HEK293 (cell line): ENCODE data around the gene SEMA4D.

Source experiments
- CTCF ChIA-PET: fragments of 350-600 bp; formaldehyde crosslinking; extraction: SDS; loops from one replicate; lab custom pipeline; 2021; ENCODE audit warnings: antibody characterized with exemption; lab: Yijun Ruan, JAX
- POLR2A ChIA-PET: fragments of 300-600 bp; formaldehyde crosslinking; extraction: SDS; loops from one replicate; lab custom pipeline; 2020; ENCODE audit warnings: antibody characterized with exemption, inconsistent platforms; lab: Yijun Ruan, JAX
- H3K27ac ChIP-seq: fragments of 200-500 bp; sonication (Bioruptor generic); 2 replicates; pipeline ENCODE4 v1.5.1; 2014; ENCODE audit warnings: low read depth, low read length, control low read depth, inconsistent platforms; ENCODE audit errors: extremely low read depth
- H3K36me3 ChIP-seq, 2 experiments: fragments of 200-500 bp in 1 of 2; sonication (Bioruptor generic) in 1 of 2; 1 replicate in 1 of 2; 2 replicates in 1 of 2; pipeline ENCODE4 v1.5.1; 2014 to 2017; ENCODE audit warnings: inconsistent platforms in 2 of 2, low read length in 2 of 2; ENCODE audit not compliant: control insufficient read depth in 2 of 2, insufficient read depth in 1 of 2
- H3K4me1 ChIP-seq: fragments of 200-500 bp; sonication (Bioruptor generic); 2 replicates; pipeline ENCODE4 v1.5.1; 2014; ENCODE audit warnings: mild to moderate bottlenecking, low read length, inconsistent platforms; ENCODE audit not compliant: control insufficient read depth, insufficient read depth
- H3K4me3 ChIP-seq: 2 replicates; pipeline ENCODE4 v1.5.1; 2011; ENCODE audit warnings: low read depth, mild to moderate bottlenecking, control low read depth, low read length, moderate library complexity
- H3K9me3 ChIP-seq: fragments of 200-500 bp; sonication (Bioruptor generic); 2 replicates; pipeline ENCODE4 v1.5.1; 2014; ENCODE audit warnings: low read depth, low read length, inconsistent platforms; ENCODE audit not compliant: control insufficient read depth, insufficient read depth
- AEBP2 ChIP-seq: fragments of 450-650 bp; formaldehyde crosslinking; IDR thresholded peaks from 2 replicates; pipeline ENCODE4 v1.5.1; 2016; ENCODE audit warnings: missing biosample characterization, missing genetic modification characterization, borderline replicate concordance
- HOXC10 ChIP-seq: sonication (generic); formaldehyde crosslinking; IDR thresholded peaks from 2 replicates; pipeline ENCODE4 v1.8.1; 2023; ENCODE audit warnings: mild to moderate bottlenecking, missing genetic modification reagents
- IKZF3 ChIP-seq: fragments of 450-650 bp; IDR thresholded peaks from 2 replicates; pipeline ENCODE4 v1.5.0; 2018; ENCODE audit warnings: missing biosample characterization, mild to moderate bottlenecking, missing genetic modification characterization, moderate library complexity
- KLF17 ChIP-seq: fragments of 450-650 bp; formaldehyde crosslinking; IDR thresholded peaks from 2 replicates; pipeline ENCODE4 v1.5.1; 2016; ENCODE audit warnings: missing biosample characterization, missing genetic modification characterization
- PRDM4 ChIP-seq: fragments of 450-650 bp; formaldehyde crosslinking; IDR thresholded peaks from 2 replicates; pipeline ENCODE4 v1.5.1; 2017; ENCODE audit warnings: missing biosample characterization, missing genetic modification characterization
- REST ChIP-seq: fragments of 450-650 bp; formaldehyde crosslinking; IDR thresholded peaks from 2 replicates; pipeline ENCODE4 v1.5.1; 2016; ENCODE audit warnings: missing biosample characterization, missing genetic modification characterization
- WT1 ChIP-seq: fragments of 450-650 bp; formaldehyde crosslinking; IDR thresholded peaks from 2 replicates; pipeline ENCODE4 v1.5.1; 2016; ENCODE audit warnings: missing biosample characterization, missing genetic modification characterization
- ZFP69B ChIP-seq: fragments of 450-650 bp; formaldehyde crosslinking; IDR thresholded peaks from 2 replicates; pipeline ENCODE4 v1.5.1; 2016; ENCODE audit warnings: missing biosample characterization, missing genetic modification characterization
- ZNF132 ChIP-seq: fragments of 450-650 bp; formaldehyde crosslinking; IDR thresholded peaks from 2 replicates; pipeline ENCODE4 v1.5.1; 2017; ENCODE audit warnings: missing biosample characterization, missing genetic modification characterization, borderline replicate concordance
- ZNF148 ChIP-seq: fragments of 450-650 bp; formaldehyde crosslinking; IDR thresholded peaks from 2 replicates; pipeline ENCODE4 v1.5.0; 2017; ENCODE audit warnings: missing biosample characterization, missing genetic modification characterization, borderline replicate concordance
- ZNF239 ChIP-seq: fragments of 450-650 bp; formaldehyde crosslinking; IDR thresholded peaks from 2 replicates; pipeline ENCODE4 v1.5.1; 2016; ENCODE audit warnings: missing biosample characterization, missing genetic modification characterization
- ZNF24 ChIP-seq: fragments of 450-650 bp; formaldehyde crosslinking; IDR thresholded peaks from 2 replicates; pipeline ENCODE4 v1.5.1; 2016; ENCODE audit warnings: missing biosample characterization, missing genetic modification characterization
- ZNF248 ChIP-seq: fragments of 450-650 bp; formaldehyde crosslinking; IDR thresholded peaks from 2 replicates; pipeline ENCODE4 v1.5.1; 2017; ENCODE audit warnings: missing biosample characterization, missing genetic modification characterization
- ZNF302 ChIP-seq: fragments of 450-650 bp; formaldehyde crosslinking; IDR thresholded peaks from 2 replicates; pipeline ENCODE4 v1.5.1; 2016; ENCODE audit warnings: missing biosample characterization, missing genetic modification characterization, low read depth
- ZNF513 ChIP-seq: fragments of 450-650 bp; IDR thresholded peaks from 2 replicates; pipeline ENCODE4 v1.5.1; 2018; ENCODE audit warnings: missing biosample characterization, missing genetic modification characterization
- ZNF529 ChIP-seq: fragments of 450-650 bp; formaldehyde crosslinking; IDR thresholded peaks from 2 replicates; pipeline ENCODE4 v1.5.1; 2017; ENCODE audit warnings: missing genetic modification characterization, missing biosample characterization; ENCODE audit not compliant: insufficient replicate concordance
- ZNF621 ChIP-seq: fragments of 450-650 bp; formaldehyde crosslinking; IDR thresholded peaks from 2 replicates; pipeline ENCODE4 v1.5.1; 2017; ENCODE audit warnings: missing biosample characterization, missing genetic modification characterization
- ZNF654 ChIP-seq: fragments of 450-650 bp; formaldehyde crosslinking; IDR thresholded peaks from 2 replicates; pipeline ENCODE4 v1.5.1; 2016; ENCODE audit warnings: low read depth, missing biosample characterization, missing genetic modification characterization
- ZNF670 ChIP-seq: fragments of 450-650 bp; formaldehyde crosslinking; IDR thresholded peaks from 2 replicates; pipeline ENCODE4 v1.5.1; 2016; ENCODE audit warnings: missing biosample characterization, missing genetic modification characterization, low read depth
- ZNF776 ChIP-seq: fragments of 450-650 bp; formaldehyde crosslinking; IDR thresholded peaks from 2 replicates; pipeline ENCODE4 v1.5.0; 2017; ENCODE audit warnings: missing biosample characterization, missing genetic modification characterization, borderline replicate concordance

The SEMA4D gene

GRCh38 chr9:89508951-89509615 lies 11.2 kb upstream of the SEMA4D start:
- H3K36me3 ChIP-seq, result no peaks in the 10 kb centered on the region
- CTCF ChIA-PET, result interaction anchor here (0.6 kb wide), 1 partner anchor 22 kb away, joined by 3 read pairs; no protein-coding TSS in a partner anchor
- no peak overlapping the region for H3K27ac ChIP-seq
- TF ChIP-seq ZNF776 (tag by site-specific recombination), result no peak
- no peak for TF ChIP-seq ZNF654 (tag by site-specific recombination)
- TF ChIP-seq ZNF621 (tag by site-specific recombination), result no peak
- TF ChIP-seq IKZF3 (tag by site-specific recombination), result no peak
- TF ChIP-seq ZNF132, result no peak
- no peak for TF ChIP-seq ZNF513 (tag by site-specific recombination)
- TF ChIP-seq ZNF148 (tag by site-specific recombination), result no peak
- no peak for TF ChIP-seq KLF17 (tag by site-specific recombination)
- no peak for TF ChIP-seq ZNF239 (tag by site-specific recombination)
- TF ChIP-seq, all 188 proteins: peak for 0
- no peaks in the 10 kb centered on the region for H3K9me3 ChIP-seq
- no peak overlapping the region for H3K4me3 ChIP-seq
- no peaks in the 10 kb centered on the region for H3K4me1 ChIP-seq
- POLR2A ChIA-PET, result no interaction called here

- Histone ChIP-seq H3K4me1 (no peaks in the 10 kb centered on the region), H3K9me3 (no peaks in the 10 kb centered on the region), H3K36me3 (no peaks in the 10 kb centered on the region), H3K27ac (no peak overlapping the region), H3K4me3 (no peak overlapping the region)
- TF ChIP-seq REST (tag by site-specific recombination) (no peak), WT1 (tag by site-specific recombination) (no peak), PRDM4 (tag by site-specific recombination) (no peak), HOXC10 (CRISPR knock-in tag) (no peak), AEBP2 (no peak), ZFP69B (tag by site-specific recombination) (no peak), ZNF529 (no peak), ZNF302 (tag by site-specific recombination) (no peak), ZNF24 (no peak), ZNF248 (tag by site-specific recombination) (no peak), ZNF670 (no peak)
- POLR2A ChIA-PET, result no interaction called here
- CTCF ChIA-PET, result no interaction called here
These were observed 8.0 kb upstream of the SEMA4D start for GRCh38 chr9:89505911-89506310.
